Muscle layer of duodenum (tissue), 2 donors: ENCODE results near the gene SGK1.

Source experiments
- H3K27ac ChIP-seq: one replicate; pipeline ENCODE4 v1.7.0; 2013; ENCODE audit warnings: mild to moderate bottlenecking, low read length
- H3K27me3 ChIP-seq: one replicate; pipeline ENCODE4 v1.7.0; 2013; ENCODE audit warnings: low read depth, mild to moderate bottlenecking, control low read depth, low read length
- H3K36me3 ChIP-seq, 2 donors: one replicate each; pipeline ENCODE4 v1.7.0; 2013; ENCODE audit warnings: low read length in 2 of 2, control low read depth in 1 of 2, mild to moderate bottlenecking in 1 of 2; ENCODE audit not compliant: insufficient read depth in 2 of 2, control insufficient read depth in 1 of 2
- H3K4me1 ChIP-seq, 2 donors: one replicate each; pipeline ENCODE4 v1.7.0; 2013; ENCODE audit warnings: low read length in 2 of 2, mild to moderate bottlenecking in 2 of 2, control low read depth in 1 of 2, moderate library complexity in 1 of 2; ENCODE audit not compliant: insufficient read depth in 2 of 2, control insufficient read depth in 1 of 2
- H3K4me3 ChIP-seq, 2 donors: one replicate each; pipeline ENCODE4 v1.7.0; 2013; ENCODE audit warnings: low read length in 2 of 2, low read depth in 1 of 2, mild to moderate bottlenecking in 1 of 2
- H3K9me3 ChIP-seq, 2 donors: one replicate each; pipeline ENCODE4 v1.7.0; 2013; ENCODE audit warnings: low read length in 2 of 2, control low read depth in 1 of 2, mild to moderate bottlenecking in 1 of 2; ENCODE audit not compliant: control insufficient read depth in 1 of 2
- donor health status: healthy.

The SGK1 gene

DNA sequence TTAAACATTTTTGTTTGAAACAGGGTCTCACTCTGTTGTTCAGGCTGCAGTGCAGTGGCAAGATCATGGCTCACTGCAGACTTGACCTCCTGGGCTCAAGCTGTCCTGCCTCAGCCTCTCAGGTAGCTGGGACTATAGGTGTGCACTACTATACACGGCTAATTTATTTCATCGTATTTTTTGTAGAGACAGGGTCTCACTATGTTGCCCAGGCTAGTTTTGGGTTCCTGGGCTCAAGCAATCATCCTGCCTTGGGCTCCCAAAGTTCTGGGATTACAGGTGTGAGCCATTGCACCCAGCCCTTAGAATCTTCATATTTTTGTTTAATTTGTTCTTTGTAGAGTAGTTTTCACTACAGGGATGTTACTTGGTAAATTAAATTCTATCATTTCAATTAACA, 67.1 kb downstream of the SGK1 start:
- Histone ChIP-seq H3K9me3 (no peaks in the 10 kb centered on the region), H3K4me1 (no peaks in the 10 kb centered on the region), H3K27ac (no peak overlapping the region), H3K4me3 (no peak overlapping the region), H3K27me3 (no peaks in the 10 kb centered on the region), H3K36me3 (no peaks in the 10 kb centered on the region)

DNA sequence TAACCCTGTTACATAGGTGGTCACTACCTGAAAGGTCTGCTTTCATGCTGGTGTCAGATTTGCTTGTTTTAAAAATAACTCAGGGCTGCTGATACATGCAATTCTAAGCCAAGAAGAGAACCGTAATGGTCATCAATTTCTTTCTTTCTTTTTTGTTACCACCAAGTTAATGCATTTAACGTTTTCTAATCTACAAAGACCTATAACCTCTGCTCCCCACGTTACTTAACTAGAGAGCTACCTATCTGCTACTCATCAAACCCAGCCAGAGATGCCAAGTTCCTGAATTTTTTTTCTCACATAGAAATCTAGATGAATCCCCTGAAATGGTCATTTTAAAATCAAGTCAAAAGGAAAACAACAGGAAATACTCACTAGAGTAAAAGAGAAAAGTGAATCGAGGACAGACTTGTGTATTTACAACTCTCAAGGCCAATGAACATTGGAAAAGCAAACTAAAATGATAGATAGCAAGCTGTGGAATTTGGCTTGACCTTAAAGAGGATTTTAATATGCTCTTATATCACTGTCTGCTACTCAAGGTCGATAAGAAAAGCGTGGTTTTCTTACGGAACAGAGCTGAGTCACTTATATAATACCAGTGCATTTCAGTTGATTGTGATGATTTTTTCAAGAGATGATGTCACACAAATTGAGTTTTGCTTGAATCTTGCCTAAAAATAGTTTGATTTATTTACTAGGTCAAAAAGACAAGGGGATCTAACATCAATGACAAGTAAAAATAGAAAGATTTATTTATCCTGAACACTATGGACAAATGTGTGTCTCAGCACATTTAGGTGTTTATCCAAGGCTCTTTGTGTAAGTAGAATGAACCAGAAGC, 67.9 kb downstream of the SGK1 start:
- no peak overlapping the region for H3K27ac ChIP-seq
- H3K36me3 ChIP-seq: no peaks in the 10 kb centered on the region
- no peaks in the 10 kb centered on the region for H3K27me3 ChIP-seq
- peak overlapping the region in 1 of 2 donors; percentile 5 for H3K4me3 ChIP-seq
- H3K9me3 ChIP-seq: no peaks in the 10 kb centered on the region
- H3K4me1 ChIP-seq: no peaks in the 10 kb centered on the region

DNA sequence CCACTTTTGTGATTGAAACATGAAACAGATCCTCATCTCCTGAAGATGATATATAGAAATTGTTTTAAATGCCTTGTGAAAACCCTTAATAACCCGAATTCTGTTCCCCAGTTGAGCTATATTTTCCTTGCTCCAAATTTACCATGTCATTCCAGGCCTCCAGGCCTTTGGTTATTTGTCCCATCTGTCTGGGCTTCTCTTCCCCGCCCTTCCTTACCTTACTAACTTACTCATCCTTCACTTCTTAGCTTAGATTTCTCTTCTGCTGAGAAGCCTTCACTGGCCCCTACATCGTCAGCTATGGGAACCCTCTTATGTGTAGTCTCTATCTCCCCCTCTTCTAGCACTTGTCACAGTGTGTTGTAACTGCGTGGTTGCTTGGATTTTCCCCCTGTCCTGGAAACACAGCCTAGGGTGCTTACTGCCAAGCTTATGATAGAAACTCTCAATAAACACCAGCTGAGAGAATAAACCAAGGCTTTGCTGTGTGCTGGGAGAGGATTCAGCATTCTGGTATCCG, 68.6 kb downstream of the SGK1 start:
- H3K9me3 ChIP-seq: no peaks in the 10 kb centered on the region
- H3K4me3 ChIP-seq: no peak overlapping the region
- H3K27ac ChIP-seq: no peak overlapping the region
- H3K36me3 ChIP-seq: no peaks in the 10 kb centered on the region
- H3K27me3 ChIP-seq: no peaks in the 10 kb centered on the region
- H3K4me1 ChIP-seq: no peaks in the 10 kb centered on the region

DNA sequence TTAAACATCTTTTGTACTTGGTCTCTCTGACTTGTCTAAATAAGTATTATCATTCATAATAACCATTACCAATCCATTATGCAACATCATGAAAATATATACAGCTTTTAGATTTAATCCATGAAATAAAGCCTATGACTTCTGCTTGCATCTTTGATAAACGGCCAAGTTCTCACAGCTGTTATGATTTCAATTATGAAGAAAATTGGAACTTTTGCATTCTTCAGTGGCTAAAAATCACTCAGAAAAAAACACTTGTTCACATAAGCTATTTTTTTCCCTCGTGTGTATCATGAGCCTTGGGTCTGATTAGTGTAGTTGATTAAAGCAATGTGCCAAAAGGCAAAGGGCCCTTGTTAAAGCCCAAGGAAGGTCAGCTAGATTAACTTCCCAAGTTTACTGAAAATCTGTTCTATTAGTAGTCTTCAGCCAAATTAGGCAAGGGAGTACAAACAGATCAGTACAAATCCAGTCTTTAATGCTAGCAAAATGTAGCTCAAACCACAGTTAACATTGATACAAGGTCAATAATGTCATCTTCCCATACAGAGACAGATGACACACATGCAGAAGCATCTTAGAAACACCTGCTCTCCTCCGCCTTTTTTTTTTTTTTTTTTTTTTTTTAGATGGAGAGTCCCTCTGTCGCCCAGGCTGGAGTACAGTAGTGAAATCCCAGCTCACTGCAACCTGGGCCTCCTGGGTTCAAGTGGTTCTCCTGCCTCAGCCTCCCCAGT, 69.9 kb downstream of the SGK1 start:
- H3K4me1 ChIP-seq: no peaks in the 10 kb centered on the region
- no peaks in the 10 kb centered on the region for H3K9me3 ChIP-seq
- no peaks in the 10 kb centered on the region for H3K27me3 ChIP-seq
- no peak overlapping the region for H3K27ac ChIP-seq
- H3K4me3 ChIP-seq: no peak overlapping the region
- no peaks in the 10 kb centered on the region for H3K36me3 ChIP-seq

DNA sequence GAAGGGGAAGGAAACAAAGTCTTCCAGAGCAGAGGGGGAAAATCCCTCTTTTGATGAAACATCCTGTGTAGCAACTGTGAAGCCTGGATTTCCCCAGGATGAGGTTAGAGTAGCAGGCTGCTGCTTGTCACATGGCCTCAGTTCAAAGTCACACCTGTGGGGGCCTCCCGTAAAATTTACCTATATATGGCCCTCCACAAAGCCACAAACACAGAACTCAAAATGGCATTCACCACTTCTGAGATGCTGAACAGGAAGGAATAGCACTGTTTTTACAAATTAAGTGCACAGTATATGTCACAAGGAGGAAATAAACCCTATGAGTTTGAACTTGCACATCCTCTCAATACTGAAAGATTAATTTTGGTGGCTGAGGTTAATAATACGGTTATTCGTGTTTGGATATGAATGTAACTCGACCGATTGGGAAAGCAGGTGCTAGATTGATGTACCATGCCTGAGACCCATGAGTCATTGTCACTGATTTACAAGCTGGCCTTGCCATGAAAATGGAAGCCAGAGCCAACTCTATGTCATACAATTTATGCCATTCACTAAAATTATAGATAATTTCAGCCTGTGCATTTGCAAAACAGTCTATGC, 70.6 kb downstream of the SGK1 start:
- no peak overlapping the region for H3K27ac ChIP-seq
- H3K36me3 ChIP-seq: no peaks in the 10 kb centered on the region
- H3K4me1 ChIP-seq: no peaks in the 10 kb centered on the region
- no peaks in the 10 kb centered on the region for H3K9me3 ChIP-seq
- no peak overlapping the region for H3K4me3 ChIP-seq
- no peaks in the 10 kb centered on the region for H3K27me3 ChIP-seq

DNA sequence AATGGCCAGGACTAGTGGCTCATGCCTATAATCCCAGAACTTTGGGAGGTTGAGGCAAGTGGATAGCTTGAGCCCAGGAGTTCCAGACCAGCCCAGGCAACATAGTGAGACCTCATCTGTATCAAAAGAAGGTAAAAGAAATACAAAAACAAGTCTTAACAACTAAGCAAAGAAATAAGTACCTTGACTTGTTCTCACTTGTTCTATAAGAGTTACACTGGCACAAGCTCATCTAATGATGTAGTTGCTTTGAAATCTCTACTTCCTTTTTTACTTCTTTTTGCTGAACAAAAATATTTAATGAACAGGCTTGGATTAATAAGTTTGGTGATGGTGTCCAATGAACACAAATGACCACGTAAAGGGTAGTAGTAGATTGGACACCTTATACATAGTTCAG, 72.2 kb downstream of the SGK1 start:
- Histone ChIP-seq H3K4me3 (no peak overlapping the region), H3K4me1 (no peaks in the 10 kb centered on the region), H3K27ac (no peak overlapping the region), H3K27me3 (no peaks in the 10 kb centered on the region), H3K36me3 (no peaks in the 10 kb centered on the region), H3K9me3 (no peaks in the 10 kb centered on the region)

DNA sequence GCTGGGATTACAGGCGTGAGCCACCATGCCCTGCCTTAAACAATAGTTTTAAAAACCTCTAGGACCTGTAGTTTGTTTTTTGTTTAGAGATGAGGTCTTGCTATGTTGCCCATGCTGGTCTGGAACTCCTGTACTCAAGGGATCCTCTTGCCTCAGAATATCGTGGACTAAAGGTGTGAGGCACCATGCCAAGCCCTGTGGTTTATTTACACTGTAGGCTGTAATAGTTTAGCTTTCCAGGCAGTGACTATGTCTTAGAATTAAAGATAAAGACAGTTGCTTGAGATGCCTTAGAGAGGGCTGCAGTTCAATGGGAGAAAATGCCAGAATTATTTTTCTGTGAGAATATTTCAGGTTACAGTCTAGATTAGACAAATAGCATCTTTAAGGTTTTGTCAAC, 72.9 kb downstream of the SGK1 start:
- Histone ChIP-seq H3K4me3 (no peak overlapping the region), H3K27ac (no peak overlapping the region), H3K36me3 (no peaks in the 10 kb centered on the region), H3K4me1 (no peaks in the 10 kb centered on the region), H3K9me3 (no peaks in the 10 kb centered on the region), H3K27me3 (no peaks in the 10 kb centered on the region)

DNA sequence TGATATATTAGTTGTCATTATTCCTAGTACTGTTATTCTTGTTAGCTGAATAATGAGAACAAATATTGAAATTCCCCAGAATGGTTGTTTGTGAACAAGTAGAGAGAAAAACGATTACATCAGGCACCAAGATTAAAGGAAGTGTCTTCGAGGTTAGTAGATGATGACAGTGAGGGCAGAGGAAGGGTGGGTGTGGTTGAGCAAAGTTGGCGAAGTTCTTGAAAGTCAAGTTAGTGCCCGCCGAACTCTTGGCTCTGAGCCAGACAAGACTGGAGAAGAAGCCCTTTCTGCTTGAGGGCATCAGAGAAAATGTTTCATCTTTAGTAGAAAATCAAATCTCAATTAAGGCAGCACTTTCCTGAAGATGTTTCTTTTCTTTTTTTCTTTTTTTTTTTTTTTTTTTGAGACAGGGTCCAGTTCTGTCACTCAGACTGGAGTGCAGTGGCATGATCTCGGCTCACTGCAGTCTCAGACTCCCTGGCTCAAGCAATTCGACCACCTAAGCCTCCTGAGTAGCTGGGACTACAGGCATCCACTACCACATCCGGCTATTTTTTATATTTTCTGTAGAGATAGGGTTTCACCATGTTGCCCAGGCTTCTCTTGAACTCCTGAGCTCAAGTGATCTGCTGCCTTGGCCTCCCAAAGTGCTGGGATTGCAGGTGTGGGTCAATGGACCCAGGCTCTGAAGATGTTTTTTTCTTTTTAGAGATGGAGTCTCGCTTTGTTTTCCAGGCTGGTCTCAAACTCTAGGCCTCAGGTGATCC, 77.1 kb downstream of the SGK1 start:
- H3K36me3 ChIP-seq: no peaks in the 10 kb centered on the region
- no peak overlapping the region for H3K4me3 ChIP-seq
- H3K27me3 ChIP-seq: no peaks in the 10 kb centered on the region
- H3K27ac ChIP-seq: no peak overlapping the region
- H3K4me1 ChIP-seq: no peaks in the 10 kb centered on the region
- no peaks in the 10 kb centered on the region for H3K9me3 ChIP-seq

DNA sequence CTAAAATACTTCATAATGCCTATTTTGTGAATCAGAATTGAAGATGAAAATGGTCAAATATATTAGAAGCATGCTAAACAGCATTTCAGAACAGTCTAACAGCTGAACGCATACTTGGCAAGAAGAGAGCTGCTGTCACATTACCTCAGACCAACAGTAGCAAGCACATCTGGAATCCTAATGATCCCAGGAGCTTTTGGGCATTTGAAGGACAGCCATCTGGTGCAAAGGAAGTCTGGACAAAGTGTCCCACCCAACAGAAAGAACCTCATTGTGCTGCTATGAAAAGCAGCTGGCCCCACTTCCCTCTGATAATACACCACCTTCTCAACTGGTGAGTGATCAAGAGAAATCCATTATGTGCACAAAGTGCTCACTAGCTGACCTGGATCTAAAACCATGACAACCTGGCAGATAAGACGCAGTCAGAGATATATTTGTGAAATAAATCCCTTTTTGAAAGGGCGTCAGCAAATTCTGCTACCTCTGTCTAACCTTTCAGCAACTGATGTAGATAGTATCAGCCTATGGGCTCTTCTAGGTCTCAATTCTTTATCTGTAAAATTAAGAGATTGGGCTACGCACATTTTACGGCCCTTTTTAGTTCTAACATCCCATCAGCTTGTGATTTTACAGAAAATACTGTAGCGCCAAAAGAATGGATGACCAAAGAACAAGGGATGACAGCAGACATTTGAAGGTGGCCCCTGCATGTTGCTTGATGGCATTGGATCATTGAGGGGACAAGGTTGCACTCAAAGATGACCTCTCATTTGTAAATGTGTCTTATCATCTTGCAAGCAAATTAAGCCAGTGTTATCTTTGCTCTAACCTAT, 78.7 kb downstream of the SGK1 start:
- Histone ChIP-seq H3K27me3 (no peaks in the 10 kb centered on the region), H3K27ac (no peak overlapping the region), H3K4me1 (no peaks in the 10 kb centered on the region), H3K9me3 (no peaks in the 10 kb centered on the region), H3K4me3 (no peak overlapping the region), H3K36me3 (no peaks in the 10 kb centered on the region)

DNA sequence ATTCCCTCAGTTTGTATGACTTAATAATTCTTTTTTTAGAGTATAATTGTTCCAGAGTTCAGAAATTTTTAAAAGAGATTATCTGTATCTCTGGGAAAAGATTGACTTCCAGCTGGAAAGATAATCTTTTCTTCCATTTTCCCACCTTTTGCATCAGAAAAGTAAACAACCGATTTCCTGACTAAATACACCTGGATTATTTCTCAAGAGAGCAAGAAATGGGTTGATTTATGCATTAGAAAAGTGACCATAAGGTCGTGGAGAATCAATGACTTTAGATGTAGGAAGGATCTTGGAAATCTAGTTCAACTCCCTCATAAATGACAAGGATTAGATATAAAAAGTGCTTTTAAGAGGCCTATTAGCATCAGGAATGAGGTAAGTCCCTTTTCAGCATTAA, 79.9 kb downstream of the SGK1 start:
- no peak overlapping the region for H3K27ac ChIP-seq
- H3K4me3 ChIP-seq: no peak overlapping the region
- H3K9me3 ChIP-seq: no peaks in the 10 kb centered on the region
- H3K27me3 ChIP-seq: no peaks in the 10 kb centered on the region
- H3K4me1 ChIP-seq: no peaks in the 10 kb centered on the region
- no peaks in the 10 kb centered on the region for H3K36me3 ChIP-seq
